Astrocyte of the spinal cord (primary cell): ENCODE results near the gene PDE8A.

ENCODE experiments used
- DNase-seq: peaks from one replicate; pipeline ENCODE4 v3.0.0; 2011; ENCODE audit warnings: low read depth, low spot score
- H3K4me3 ChIP-seq: 2 replicates; pipeline ENCODE4 v1.5.1; 2011; ENCODE audit warnings: low read depth, mild to moderate bottlenecking, low read length, moderate library complexity
- in situ Hi-C: cut with HindIII; loops from 2 replicates; pipeline ENCODE4 v1.10.0; 2017; ENCODE audit warnings: low sequenced_read_pairs
- TF ChIP-seq, protein P1 (sequence below): IDR thresholded peaks from 2 replicates; pipeline ENCODE4 v1.5.1; 2012; ENCODE audit warnings: low read depth, mild to moderate bottlenecking, low read length, inconsistent platforms

PDE8A gene, protein sequence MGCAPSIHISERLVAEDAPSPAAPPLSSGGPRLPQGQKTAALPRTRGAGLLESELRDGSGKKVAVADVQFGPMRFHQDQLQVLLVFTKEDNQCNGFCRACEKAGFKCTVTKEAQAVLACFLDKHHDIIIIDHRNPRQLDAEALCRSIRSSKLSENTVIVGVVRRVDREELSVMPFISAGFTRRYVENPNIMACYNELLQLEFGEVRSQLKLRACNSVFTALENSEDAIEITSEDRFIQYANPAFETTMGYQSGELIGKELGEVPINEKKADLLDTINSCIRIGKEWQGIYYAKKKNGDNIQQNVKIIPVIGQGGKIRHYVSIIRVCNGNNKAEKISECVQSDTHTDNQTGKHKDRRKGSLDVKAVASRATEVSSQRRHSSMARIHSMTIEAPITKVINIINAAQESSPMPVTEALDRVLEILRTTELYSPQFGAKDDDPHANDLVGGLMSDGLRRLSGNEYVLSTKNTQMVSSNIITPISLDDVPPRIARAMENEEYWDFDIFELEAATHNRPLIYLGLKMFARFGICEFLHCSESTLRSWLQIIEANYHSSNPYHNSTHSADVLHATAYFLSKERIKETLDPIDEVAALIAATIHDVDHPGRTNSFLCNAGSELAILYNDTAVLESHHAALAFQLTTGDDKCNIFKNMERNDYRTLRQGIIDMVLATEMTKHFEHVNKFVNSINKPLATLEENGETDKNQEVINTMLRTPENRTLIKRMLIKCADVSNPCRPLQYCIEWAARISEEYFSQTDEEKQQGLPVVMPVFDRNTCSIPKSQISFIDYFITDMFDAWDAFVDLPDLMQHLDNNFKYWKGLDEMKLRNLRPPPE

DNA sequence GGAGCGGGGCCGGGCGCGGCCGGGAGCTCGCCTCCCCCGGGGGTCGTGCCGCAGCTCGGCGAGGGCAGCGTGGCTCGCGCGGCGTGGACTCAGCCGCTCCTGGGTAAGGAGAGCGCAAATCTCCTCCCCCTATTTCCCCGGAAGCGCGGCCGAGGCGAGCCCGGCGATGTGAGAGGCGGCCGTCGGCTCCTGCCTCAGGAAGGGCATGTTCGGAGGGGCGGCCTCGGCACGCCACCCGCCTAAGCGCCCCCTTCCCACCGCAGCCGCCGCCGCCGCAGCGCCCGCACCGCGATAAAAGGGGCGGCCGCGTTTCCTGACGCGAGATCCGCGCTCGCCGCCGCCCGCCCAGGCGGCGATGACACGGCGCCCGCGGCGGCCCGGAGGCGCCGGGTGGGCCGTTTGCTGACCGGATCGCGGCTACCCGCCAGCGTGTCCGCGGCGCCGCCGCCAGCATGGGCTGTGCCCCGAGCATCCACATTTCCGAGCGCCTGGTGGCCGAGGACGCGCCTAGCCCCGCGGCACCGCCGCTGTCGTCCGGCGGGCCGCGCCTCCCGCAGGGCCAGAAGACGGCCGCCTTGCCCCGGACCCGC lies at the start of gene PDE8A:
PDE8A (plus strand) TSS at position 146 of the 590 bp plus-strand sequence; CDS start at position 453, 307 bp downstream.
- TF ChIP-seq, protein P1, sequence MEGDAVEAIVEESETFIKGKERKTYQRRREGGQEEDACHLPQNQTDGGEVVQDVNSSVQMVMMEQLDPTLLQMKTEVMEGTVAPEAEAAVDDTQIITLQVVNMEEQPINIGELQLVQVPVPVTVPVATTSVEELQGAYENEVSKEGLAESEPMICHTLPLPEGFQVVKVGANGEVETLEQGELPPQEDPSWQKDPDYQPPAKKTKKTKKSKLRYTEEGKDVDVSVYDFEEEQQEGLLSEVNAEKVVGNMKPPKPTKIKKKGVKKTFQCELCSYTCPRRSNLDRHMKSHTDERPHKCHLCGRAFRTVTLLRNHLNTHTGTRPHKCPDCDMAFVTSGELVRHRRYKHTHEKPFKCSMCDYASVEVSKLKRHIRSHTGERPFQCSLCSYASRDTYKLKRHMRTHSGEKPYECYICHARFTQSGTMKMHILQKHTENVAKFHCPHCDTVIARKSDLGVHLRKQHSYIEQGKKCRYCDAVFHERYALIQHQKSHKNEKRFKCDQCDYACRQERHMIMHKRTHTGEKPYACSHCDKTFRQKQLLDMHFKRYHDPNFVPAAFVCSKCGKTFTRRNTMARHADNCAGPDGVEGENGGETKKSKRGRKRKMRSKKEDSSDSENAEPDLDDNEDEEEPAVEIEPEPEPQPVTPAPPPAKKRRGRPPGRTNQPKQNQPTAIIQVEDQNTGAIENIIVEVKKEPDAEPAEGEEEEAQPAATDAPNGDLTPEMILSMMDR, result no peak
- in situ Hi-C loops, result no loop called here
- no peak for DNase-seq
- H3K4me3 ChIP-seq, result peak within 1 kb of the TSS; percentile 80

DNA sequence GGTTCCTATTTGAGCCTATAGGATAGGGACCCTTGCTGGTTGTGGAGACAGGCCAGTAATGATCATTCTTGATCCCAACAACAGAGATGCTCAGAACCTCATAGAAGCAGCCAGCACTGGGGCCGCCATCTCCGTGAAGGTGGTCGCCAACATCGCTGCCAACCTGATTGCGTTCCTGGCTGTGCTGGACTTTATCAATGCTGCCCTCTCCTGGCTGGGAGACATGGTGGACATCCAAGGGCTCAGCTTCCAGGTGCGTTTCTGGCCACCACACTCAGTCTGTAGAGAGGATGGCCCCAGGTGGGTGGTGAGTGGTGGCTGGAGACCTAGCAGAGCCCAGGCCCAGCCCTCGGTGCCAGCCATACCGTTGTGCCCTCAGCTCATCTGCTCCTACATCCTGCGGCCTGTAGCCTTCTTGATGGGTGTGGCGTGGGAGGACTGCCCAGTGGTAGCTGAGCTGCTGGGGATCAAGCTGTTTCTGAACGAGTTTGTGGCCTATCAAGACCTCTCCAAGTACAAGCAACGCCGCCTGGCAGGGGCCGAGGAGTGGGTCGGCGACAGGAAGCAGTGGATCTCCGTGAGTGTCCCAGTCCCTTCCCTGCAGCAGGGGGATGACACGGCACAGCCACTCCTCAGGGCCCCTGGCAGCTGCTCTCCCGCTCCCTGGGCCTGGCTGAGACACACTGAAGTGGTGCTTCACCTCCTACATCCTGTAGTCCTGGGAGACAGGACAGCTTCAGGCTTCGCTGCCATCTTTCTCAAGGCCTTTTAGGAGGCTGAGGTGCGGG lies 46.5 kb upstream of the PDE8A start:
- TF ChIP-seq, protein P1, result peak; percentile 35
- DNase-seq, result no peak
- in situ Hi-C loops, result no loop called here
- no peak overlapping the region for H3K4me3 ChIP-seq

DNA sequence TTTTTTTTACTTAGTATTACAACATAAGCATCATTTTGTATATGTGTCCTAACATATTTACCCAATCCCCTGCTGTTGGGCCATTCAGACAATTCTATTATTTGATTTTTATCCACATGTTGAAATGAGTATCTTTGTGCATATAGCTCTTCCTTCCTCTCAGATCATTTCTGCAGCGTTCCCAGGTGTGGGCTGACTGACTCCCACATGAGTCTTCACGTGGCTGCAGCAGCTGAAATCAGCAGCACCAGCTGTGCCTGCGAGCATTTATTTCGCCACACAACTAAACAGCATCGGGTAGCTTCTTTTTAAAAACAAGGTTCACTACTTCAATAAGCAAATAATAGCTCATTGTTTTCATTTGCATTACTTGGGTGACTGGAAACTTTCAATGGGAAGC lies 44.5 kb upstream of the PDE8A start:
- in situ Hi-C loops, result no loop called here
- no peak overlapping the region for H3K4me3 ChIP-seq
- DNase-seq, result no peak
- TF ChIP-seq, protein P1, result no peak

DNA sequence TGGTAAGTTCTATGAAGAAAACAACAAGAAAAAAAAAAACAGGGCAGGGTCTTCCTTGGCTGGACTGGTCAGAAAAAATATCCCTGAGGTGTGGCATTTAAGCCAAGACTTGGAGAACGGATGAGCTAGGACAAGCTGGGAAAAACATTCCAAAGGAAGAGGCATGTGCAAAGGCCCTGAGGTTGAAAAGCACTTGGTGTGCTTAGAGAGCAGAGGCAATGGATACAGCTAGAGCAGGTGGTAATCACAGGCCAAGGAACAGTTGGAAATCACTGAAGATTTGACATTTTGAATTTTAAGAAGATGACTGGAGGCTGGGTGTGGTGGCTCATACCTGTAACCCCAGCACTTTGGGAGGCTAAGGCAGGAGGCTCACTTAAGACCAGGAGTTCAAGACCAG lies 42.9 kb upstream of the PDE8A start:
- H3K4me3 ChIP-seq, result no peak overlapping the region
- DNase-seq, result no peak
- TF ChIP-seq, protein P1, result no peak
- in situ Hi-C loops, result no loop called here

DNA sequence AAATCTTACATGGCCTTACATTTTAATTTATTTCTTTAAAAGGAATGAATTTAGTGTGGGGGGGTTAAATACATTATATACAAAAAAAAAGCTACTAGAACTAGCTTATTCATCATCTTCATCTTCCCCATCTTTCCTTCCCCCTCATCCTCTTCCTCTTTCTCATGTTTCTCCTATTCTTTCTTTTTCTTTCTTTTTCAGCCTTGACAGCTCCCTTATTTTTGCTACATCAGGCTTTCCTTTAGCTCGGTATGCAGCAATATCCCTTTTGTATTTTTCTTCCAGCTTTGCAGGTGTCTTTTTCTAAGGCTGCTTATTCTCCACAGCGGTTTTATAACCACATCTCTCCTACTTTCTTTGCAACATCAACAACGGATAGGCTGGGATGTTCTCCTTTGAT lies 41.3 kb upstream of the PDE8A start:
- TF ChIP-seq, protein P1, result no peak
- in situ Hi-C loops, result no loop called here
- DNase-seq, result no peak
- no peak overlapping the region for H3K4me3 ChIP-seq

DNA sequence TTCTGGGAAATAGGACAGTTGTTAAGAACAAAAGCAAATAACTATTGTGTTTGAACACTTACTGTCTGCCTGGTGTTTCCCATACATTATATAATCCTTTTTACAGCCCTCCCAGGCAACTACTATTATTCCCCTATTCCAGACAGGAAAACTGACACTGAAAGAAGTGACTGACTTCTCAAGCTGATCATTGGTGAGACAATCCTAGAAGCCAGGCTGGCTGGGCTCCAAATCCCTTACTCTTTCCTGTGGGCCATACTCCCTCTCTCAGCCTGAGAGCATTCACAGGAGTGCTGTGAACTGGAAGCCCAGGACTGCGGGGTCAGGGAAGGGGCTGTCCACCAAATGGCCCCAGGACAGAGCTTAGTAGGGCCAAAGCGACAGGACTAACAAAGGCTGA lies 39.2 kb upstream of the PDE8A start:
- in situ Hi-C loops, result no loop called here
- TF ChIP-seq, protein P1, result no peak
- no peak overlapping the region for H3K4me3 ChIP-seq
- no peak for DNase-seq
